ENCODE results near the gene CACNA1I. TPM values are rescaled to one million over a fixed set of nuclear protein-coding genes. Genes with fewer than 3 reads are reported as not detected.

Gene CACNA1I
- total RNA-seq, 1 donor from 2014 or later, result not detected

- H3K27me3 ChIP-seq (ENCODE audit: control insufficient read depth, insufficient read depth, low read length), result peaks cover 3% of the 10 kb centered on the region
- no peak for TF ChIP-seq CTCF (IDR thresholded peaks at IDR 0.05; ENCODE audit: insufficient read depth, low read length, severe bottlenecking)
- H3K36me3 ChIP-seq (ENCODE audit: control insufficient read depth, insufficient read depth, low read length), result no peaks in the 10 kb centered on the region
- H3K4me3 ChIP-seq (ENCODE audit: low read depth, low read length), result no peak overlapping the region
- DNase-seq (ENCODE audit: low read depth), result no peak
- no peak for FAIRE-seq
Measured at GRCh38 chr22:39710380-39711150, 140.0 kb downstream of the CACNA1I start.

GRCh38 chr22:39712081-39712480 lies 141.5 kb downstream of the CACNA1I start:
- no peak for TF ChIP-seq CTCF (IDR thresholded peaks at IDR 0.05; ENCODE audit: insufficient read depth, low read length, severe bottlenecking)
- H3K4me3 ChIP-seq (ENCODE audit: low read depth, low read length), result no peak overlapping the region
- no peaks in the 10 kb centered on the region for H3K36me3 ChIP-seq (ENCODE audit: control insufficient read depth, insufficient read depth, low read length)
- no peak for DNase-seq (ENCODE audit: low read depth)
- no peak for FAIRE-seq
- peaks cover 3% of the 10 kb centered on the region for H3K27me3 ChIP-seq (ENCODE audit: control insufficient read depth, insufficient read depth, low read length)

GRCh38 chr22:39712751-39713525 lies 142.4 kb downstream of the CACNA1I start:
- no peak for DNase-seq (ENCODE audit: low read depth)
- no peaks in the 10 kb centered on the region for H3K36me3 ChIP-seq (ENCODE audit: control insufficient read depth, insufficient read depth, low read length)
- no peak for TF ChIP-seq CTCF (IDR thresholded peaks at IDR 0.05; ENCODE audit: insufficient read depth, low read length, severe bottlenecking)
- no peak for FAIRE-seq
- no peak overlapping the region for H3K4me3 ChIP-seq (ENCODE audit: low read depth, low read length)
- peaks cover 3% of the 10 kb centered on the region for H3K27me3 ChIP-seq (ENCODE audit: control insufficient read depth, insufficient read depth, low read length)

GRCh38 chr22:39713799-39714290 lies 143.3 kb downstream of the CACNA1I start:
- DNase-seq (ENCODE audit: low read depth) (no peak), FAIRE-seq (no peak)
- TF ChIP-seq CTCF (IDR thresholded peaks at IDR 0.05; ENCODE audit: insufficient read depth, low read length, severe bottlenecking), result no peak
- no peaks in the 10 kb centered on the region for H3K36me3 ChIP-seq (ENCODE audit: control insufficient read depth, insufficient read depth, low read length)
- H3K27me3 ChIP-seq (ENCODE audit: control insufficient read depth, insufficient read depth, low read length), result peaks cover 3% of the 10 kb centered on the region
- H3K4me3 ChIP-seq (ENCODE audit: low read depth, low read length), result no peak overlapping the region

- no peak for TF ChIP-seq CTCF (IDR thresholded peaks at IDR 0.05; ENCODE audit: insufficient read depth, low read length, severe bottlenecking)
- DNase-seq (ENCODE audit: low read depth), result no peak
- H3K36me3 ChIP-seq (ENCODE audit: control insufficient read depth, insufficient read depth, low read length), result no peaks in the 10 kb centered on the region
- peaks cover 4% of the 10 kb centered on the region for H3K27me3 ChIP-seq (ENCODE audit: control insufficient read depth, insufficient read depth, low read length)
- FAIRE-seq, result no peak
- H3K4me3 ChIP-seq (ENCODE audit: low read depth, low read length), result no peak overlapping the region
Measured at GRCh38 chr22:39714321-39714720, 143.8 kb downstream of the CACNA1I start.
